ENCODE measurements around the gene ACIN1.

The ACIN1 gene, protein sequence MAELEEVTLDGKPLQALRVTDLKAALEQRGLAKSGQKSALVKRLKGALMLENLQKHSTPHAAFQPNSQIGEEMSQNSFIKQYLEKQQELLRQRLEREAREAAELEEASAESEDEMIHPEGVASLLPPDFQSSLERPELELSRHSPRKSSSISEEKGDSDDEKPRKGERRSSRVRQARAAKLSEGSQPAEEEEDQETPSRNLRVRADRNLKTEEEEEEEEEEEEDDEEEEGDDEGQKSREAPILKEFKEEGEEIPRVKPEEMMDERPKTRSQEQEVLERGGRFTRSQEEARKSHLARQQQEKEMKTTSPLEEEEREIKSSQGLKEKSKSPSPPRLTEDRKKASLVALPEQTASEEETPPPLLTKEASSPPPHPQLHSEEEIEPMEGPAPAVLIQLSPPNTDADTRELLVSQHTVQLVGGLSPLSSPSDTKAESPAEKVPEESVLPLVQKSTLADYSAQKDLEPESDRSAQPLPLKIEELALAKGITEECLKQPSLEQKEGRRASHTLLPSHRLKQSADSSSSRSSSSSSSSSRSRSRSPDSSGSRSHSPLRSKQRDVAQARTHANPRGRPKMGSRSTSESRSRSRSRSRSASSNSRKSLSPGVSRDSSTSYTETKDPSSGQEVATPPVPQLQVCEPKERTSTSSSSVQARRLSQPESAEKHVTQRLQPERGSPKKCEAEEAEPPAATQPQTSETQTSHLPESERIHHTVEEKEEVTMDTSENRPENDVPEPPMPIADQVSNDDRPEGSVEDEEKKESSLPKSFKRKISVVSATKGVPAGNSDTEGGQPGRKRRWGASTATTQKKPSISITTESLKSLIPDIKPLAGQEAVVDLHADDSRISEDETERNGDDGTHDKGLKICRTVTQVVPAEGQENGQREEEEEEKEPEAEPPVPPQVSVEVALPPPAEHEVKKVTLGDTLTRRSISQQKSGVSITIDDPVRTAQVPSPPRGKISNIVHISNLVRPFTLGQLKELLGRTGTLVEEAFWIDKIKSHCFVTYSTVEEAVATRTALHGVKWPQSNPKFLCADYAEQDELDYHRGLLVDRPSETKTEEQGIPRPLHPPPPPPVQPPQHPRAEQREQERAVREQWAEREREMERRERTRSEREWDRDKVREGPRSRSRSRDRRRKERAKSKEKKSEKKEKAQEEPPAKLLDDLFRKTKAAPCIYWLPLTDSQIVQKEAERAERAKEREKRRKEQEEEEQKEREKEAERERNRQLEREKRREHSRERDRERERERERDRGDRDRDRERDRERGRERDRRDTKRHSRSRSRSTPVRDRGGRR

DNA sequence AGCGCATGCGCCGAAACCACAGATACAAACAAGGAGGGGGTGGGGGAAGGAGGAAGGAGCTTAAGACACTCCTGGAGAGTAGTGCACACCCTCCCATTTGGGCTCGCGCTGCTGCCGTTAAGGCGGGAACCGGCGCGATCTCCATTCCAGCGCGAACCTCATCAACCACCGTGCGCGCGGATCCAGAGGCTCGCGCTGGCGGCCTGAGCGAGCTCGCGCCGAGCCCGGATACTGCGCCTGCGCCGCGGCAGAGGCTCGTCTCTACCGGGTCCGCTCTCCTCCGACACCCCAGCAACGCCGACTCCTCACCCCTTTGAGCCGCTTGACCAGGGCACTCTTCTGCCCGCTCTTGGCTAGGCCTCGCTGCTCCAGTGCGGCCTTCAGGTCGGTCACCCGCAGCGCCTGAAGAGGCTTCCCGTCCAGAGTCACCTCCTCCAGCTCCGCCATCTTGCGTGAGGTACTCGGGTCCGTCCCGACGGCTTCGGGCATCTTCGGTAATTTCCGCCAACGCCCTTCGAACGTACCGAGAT is at the start of gene ACIN1:
ACIN1 (minus strand) TSS at position 471 of the 530 bp plus-strand sequence; CDS start at position 447, 24 bp downstream.
- no peak for DNase-seq

DNA sequence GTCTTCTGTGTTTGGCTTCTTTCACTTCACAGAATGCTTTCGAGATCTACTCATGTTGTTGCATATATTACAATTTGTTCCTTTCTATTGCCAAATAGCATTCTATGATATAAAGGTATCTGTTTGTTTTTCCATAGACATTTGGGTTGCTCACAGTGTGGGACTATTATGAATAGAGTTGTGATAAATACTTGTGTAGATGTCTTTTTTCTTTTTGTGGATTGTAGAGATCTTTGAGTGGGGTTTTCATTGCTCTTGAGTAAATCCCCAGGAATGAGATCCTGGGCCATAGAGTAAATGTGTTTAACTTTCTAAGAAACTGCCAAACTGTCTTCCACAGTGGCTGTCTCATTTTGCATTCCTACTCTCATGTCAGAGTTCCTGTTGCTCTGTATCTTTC is 49.0 kb upstream of the ACIN1 start:
- DNase-seq, result no peak

GRCh38 chr14:23142826-23143225 is 47.9 kb upstream of the ACIN1 start:
- no peak for DNase-seq

DNA sequence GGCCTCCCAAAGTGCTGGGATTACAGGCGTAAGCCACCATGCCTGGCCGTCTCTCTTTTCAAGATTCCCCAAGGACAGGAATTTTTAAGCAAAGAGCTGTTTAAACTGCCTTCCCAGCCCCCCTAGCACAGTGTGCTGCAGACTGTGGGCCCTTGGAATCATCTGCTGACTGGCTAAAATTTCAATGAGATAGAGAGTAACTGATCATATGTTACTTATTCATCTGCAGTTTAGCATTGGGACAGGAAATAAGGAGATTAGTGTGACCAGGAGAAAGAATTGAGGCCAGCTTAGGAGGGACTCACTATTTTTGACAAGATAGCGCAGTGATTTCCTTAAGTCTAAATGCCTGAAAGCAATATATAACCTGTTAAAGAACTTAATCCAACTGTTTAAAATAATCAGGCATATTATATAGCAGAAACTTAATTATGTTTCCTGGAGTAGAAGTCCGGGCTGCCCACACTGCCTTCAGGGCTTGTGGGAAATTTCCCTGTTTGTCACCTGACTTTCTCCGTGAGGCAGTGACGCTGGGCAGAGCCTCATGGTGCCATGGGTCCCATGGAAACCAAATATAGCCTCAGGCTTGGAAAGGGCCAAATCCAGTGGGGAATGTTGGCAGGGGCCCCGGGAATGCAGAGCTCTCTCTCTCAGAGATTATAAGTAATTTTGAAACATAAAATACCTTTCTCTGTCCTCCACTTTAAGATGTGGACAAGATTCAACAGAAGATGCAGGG is 46.9 kb upstream of the ACIN1 start:
- DNase-seq, result no peak

DNA sequence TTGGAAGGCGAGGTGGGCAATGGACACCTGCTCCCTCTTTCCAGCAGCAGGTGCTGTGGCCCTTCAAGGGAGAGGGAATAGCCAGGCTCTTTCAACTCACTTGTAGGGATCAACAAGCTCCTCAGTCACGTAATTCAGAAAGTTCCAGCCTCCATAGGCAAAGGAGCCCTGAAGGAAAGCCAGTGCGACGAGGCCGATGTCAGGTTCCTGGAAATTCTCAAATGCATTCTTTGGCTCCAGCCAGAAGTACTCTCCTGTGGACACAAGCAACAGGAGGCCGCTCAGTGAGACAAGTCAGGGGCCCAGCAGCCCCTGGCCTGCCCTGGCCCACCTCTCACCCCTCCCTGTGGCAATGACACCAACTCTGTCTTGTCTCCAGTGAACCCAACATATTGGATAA is 45.4 kb upstream of the ACIN1 start:
- no peak for DNase-seq

DNA sequence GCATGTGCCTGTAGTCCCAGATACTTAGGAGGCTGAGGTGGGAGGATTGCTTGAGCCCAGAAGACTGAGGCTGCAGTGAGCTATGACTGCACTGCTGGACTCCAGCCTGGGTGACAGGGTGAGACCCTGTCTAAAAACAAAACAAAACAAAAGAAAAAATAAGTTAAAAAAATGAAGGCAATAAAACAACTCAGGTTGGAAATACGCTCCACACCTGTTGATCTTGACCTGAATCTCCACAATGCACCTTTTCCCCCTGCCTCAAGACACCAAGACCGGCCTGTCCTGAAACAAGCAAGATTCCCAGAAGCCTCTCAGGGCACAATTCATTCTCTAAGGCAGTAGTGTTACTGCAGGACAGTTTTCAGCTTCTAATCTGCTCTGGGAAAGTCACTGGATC is 44.9 kb upstream of the ACIN1 start:
- no peak for DNase-seq

DNA sequence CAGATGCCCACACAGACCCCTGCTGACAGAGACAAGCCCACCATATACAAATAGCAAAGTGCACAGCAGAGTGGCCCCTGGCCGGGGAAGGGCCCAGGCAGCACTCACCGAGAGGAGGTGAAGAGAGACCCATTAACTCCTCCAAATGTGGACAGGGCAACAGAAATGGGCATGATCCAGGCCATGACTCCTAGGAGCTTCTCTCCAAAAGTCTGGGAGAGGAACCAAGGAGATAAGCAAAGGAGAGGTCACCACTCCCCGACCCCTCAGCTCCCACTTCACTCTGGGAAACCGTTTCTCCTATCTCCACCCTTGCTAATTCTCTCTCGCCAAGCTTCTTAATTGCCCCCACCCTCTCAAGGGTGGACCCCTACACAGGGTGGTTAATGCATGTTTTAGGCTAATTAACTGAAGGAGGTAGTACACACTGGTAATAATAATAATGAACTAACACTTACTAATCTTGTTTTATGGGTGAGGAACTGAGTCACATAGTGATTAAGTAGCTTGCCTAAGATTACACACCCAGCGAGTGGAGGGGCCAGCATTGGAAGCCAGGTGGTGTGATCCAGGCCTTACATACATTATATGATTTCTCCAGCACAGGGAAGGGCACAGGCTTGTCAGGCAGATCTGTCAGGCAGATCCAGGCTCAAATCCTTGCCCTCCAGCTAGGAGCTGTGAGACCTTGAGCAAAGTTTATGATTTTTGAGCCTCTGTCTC is 43.0 kb upstream of the ACIN1 start:
- DNase-seq, result no peak

- DNase-seq, result no peak
These were observed 42.4 kb upstream of the ACIN1 start for GRCh38 chr14:23137192-23137812.

GRCh38 chr14:23136566-23137133 is 41.7 kb upstream of the ACIN1 start:
- no peak for DNase-seq

- DNase-seq, result no peak
These were observed 38.0 kb upstream of the ACIN1 start for GRCh38 chr14:23132970-23133369.

DNA sequence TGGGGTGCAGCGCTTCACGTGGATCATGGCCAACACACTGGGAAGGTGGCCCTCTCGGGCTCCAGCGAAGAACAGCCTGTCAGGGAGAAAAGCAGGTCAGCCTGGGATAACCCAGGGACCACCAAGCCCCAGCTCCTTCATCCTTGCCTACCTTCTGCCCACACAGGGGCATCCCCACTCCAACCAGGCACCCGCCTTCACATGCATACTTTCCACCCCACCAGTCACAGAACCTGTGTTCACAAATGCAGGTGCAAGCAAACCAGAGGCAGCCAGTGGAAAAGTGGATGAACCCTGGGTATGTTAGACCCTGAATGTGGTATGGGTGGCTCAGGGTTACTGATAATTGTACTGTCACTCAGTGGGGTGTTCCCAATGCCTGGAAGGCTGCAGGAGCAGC is 36.5 kb upstream of the ACIN1 start:
- no peak for DNase-seq

DNA sequence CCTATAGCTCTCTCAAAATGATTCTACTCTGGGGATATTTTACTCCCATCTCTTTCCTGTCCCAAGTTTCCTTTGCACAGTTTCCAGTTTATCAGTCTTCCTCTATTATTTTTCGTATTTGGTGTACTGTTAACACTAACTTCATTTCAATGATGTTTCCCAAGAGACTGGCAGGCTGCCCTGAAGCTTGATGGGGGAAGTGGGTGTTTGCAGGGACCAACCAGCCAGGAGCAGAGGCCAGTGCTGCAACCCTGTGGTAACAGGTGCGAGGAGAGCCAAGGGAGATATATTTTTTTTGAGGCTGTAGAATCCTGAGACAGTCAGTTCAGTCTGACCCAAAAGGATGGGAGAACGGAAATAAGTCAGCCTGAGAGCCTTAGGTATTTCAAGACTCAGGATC is 35.9 kb upstream of the ACIN1 start:
- no peak for DNase-seq

DNA sequence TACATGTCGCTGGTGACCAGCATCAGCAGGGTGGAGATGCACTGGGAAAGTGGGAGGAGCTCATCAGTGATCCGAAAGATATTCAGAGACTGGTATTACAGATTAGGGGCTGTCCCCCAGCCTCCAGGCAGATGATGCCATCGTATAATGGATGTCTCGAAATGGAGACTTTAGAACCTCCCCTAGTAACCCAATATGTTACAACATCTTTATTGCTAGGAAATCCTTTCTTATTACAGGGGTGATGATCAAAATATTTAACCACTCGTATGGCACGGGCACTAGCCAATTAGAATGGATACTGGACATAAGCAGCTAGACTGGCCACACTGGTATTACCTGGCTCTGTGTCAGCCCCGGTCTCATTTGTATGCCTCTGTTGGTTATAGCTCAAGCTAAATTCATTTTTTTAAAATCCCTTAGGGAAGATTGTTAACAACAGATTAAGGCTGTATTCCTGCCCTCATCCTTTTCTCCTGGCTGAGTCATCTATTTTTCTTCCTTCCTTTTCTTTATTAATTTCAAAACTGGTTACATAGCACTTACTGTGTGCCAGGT is 34.9 kb upstream of the ACIN1 start:
- no peak for DNase-seq

- DNase-seq, result no peak
These were observed 34.2 kb upstream of the ACIN1 start for GRCh38 chr14:23128969-23129758.

DNA sequence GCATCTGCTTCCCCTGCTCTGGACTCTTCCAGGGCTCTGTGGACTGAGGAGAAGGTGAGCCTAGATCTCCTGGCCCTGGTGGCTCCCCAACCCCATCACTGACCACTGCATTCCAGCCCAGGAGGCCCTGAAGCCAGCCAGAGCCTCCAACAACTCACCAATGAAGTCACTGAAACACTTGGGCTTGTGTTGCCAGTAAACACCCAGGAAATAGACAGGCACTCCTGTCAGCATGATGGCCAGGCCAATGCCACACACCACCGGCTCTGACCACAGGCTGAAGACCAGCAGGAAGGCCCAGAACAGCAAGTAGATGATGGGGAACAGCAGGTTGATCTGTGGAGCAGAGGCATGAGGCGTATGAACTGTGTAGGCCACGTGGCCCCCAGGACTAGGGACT is 32.9 kb upstream of the ACIN1 start:
- no peak for DNase-seq

- DNase-seq, result no peak
These were observed 31.8 kb upstream of the ACIN1 start for GRCh38 chr14:23126548-23127278.

GRCh38 chr14:23125933-23126524 is 31.1 kb upstream of the ACIN1 start:
- no peak for DNase-seq

- DNase-seq, result no peak
These were observed 30.1 kb upstream of the ACIN1 start for GRCh38 chr14:23125011-23125410.

Measured in SW 1271 (cell line).